Lower leg skin (tissue), 3 donors: ENCODE measurements around the gene FMNL2.

ENCODE experiments used
- CTCF ChIP-seq, 3 donors: fragments of 450-650 bp; IDR thresholded peaks; one replicate each; pipeline ENCODE4 v1.5.1; 2016; ENCODE audit warnings: antibody characterized with exemption in 3 of 3, mild to moderate bottlenecking in 3 of 3, moderate library complexity in 2 of 3
- POLR2A ChIP-seq, 2 donors: fragments of 450-650 bp; IDR thresholded peaks; one replicate each; pipeline ENCODE4 v1.6.1; 2016 to 2017; ENCODE audit warnings: antibody characterized with exemption in 2 of 2, mild to moderate bottlenecking in 1 of 2, moderate library complexity in 1 of 2

DNA sequence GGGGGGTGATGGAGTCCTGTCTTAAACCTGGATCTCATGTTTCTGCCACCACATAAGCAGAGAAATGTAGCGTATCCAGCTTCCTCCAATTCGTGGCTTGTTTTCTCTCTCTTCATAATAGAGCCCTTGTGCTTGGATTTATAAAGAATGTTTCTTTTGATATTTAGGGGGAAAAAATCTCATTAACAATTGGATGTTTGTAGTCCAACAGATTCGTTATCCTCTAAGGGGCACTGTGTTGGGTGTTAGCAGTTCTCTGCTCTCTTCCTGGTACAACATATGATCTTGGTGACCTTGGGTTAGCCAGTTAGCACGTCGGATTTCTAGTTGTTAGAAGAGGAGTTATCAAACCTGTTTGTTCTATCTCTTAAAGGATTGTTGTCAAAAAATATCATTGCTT lies 127.8 kb downstream of the FMNL2 start:
- no peak for TF ChIP-seq POLR2A (IDR thresholded peaks at IDR 0.05)
- no peak for TF ChIP-seq CTCF (IDR thresholded peaks at IDR 0.05)
